NOMO-1 (cell line): Measurements from ENCODE around the gene TIPIN.
A peak's percentile ranks its signal among the peaks of the same experiment; 100 is the strongest.
"Not testable (repeated sequence)": the region's sequence is repeated elsewhere in the genome, so short reads cannot be mapped to it uniquely, and the experiment has no call there.

ENCODE experiments used
- DNase-seq, 2 experiments: peaks; one replicate each; lab custom pipeline; 2025; ENCODE audit not compliant: unreplicated experiment in 2 of 2; lab: John Stamatoyannopoulos, UW

The TIPIN gene

DNA sequence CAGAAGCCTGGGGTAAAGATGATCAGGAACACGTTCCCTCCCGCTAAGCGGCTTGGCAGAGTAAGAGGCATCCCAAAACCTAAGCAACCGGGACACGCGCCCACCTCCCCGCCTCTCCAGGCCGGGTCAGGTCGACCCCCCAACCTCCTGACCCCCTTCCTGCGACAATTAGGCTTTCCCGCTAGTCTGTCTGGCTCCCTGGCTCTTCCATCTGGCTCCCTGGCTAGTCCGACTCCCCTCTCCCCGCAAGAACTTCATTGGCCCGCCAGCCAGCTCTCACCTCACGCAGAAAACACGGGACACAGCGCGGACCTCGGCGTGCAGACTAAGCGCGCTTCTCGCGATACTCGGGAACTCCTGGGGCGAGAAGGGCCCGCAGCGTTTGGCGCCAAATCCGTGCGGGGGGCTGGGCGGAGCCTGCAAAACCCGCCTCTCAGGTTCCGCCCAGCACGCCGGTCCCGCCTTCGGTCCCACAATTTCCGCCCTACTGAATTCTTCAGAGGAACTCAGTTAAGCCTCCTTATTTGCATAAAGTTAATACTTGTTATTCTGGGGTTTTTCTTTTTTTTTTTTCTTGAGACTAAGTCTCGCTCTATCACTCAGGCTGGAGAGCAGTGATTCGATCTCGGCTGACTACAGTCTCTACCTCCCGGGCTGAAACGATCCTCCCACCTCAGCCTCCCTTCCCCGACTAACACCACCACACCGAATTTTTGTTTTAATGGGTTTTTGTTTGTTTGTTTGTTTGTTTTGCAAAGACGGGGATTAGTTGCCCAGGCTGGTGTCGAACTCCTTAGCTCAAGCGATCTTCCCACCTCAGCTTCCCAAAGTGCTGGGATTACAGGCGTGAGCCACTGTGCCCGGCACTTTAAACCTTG is at the start of gene TIPIN:
TIPIN (minus strand) TSS at position 327 of the 878 bp plus-strand sequence. CDS start 3,738 bp downstream, outside the sequence.
- peak; percentile 93 to 98 for DNase-seq

DNA sequence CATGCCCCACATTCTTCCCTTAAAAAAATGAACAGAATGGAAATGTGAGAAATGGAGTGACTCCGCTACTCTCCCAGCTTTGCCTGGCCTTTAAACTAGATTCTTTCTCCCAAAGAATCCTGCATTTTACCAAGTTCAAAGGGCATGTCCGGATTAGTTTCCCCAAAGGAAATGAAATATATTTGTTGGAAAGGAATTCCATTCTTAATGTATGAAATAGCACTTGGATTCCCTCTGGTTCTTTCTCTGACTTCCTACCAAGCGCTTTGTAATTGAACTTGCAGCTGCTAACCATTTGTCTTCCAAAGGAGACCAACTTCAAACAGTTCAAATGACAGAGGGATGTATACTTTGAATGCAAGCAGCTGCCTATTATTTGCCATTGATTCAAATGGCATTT is 49.1 kb upstream of the TIPIN start:
- no peak for DNase-seq

DNA sequence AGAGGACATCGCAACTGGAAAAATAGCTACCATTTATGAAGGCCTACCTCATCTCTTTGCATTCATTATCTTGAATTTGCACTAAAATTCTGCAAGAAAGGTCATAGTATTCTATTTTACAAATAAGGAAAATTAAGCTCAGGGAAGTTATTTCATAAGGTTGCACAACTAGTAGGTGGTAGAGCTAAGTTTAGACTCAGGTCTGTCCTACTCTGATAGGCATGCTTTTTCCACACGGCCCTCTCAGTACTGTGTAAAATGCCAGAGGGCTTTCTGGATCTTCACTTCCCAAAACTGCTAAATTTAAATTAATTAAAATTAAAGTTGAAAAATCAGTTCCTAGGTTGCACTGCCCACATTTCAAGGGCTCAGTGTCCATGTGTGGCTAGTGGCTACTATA is 48.5 kb upstream of the TIPIN start:
- DNase-seq = no peak

GRCh38 chr15:66404532-66404931 is 48.0 kb upstream of the TIPIN start:
- DNase-seq = no peak

DNA sequence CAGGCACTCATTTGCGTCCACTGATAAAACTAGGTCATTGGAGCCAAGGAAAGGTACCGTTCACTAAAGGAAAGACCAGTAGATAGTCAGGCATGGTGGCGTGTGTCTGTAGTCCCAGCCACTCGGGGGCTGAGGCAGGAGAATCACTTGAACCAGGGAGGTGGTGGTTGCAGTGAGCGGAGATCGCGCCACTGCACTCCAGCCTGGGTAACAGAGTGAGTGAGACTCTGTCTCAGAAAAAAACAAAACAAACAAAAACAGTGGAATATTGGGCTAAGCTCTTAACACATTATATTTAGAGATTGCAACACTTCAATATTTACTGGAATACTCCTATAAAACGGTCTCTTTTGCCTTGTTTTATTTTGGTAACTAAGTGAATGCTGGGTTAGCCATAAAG is 47.6 kb upstream of the TIPIN start:
- DNase-seq = no peak

GRCh38 chr15:66403323-66403722 is 46.8 kb upstream of the TIPIN start:
- DNase-seq = no peak

DNA sequence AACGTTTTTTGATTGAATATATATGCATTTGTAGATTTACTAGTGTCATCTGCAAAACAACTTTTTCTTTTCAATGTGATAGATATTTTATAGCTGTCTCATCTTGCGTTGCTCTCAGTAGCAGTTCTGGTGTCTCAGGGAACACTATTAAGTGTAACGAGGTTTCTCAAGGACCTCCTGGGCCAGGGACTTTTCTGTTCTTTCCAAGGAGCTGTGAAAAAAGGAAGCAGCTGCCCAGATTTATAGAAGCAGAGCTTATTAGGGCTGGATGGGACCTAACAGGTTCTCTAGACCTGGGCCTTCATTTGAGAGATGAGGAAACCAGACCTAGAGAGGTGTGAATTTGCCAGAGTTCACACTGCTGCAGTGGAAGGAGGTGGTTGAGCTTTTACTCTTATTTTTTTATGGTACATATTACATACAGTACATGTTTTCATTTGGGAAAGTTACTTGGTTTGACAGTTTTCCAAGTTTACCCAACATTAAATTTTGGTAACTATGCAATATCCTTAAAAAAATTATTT is 46.3 kb upstream of the TIPIN start:
- DNase-seq = no peak

- DNase-seq = no peak
Observed at GRCh38 chr15:66401130-66402021, 44.9 kb upstream of the TIPIN start.

GRCh38 chr15:66400351-66400774 is 43.9 kb upstream of the TIPIN start:
- no peak for DNase-seq

DNA sequence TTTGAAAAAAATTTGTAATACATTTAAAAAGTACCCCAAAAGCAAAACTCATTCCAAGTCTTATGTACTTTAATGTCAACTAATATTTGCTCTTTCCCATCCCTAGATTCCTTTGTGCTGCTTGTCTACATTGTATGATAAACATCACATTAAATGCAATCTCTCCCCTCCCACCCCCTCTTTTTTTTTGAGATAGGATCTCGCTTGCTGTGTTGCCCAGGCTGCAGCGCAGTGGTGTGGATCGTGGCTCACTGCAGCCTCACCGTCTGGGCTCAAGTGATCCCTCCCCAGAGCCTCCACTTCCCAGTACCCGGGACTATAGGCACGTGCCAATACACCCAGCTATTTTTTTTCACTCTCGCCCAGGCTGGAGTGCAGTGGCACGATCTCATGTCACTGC is 42.8 kb upstream of the TIPIN start:
- DNase-seq = no peak

- DNase-seq = no peak
Observed at GRCh38 chr15:66394915-66395314, 38.4 kb upstream of the TIPIN start.

DNA sequence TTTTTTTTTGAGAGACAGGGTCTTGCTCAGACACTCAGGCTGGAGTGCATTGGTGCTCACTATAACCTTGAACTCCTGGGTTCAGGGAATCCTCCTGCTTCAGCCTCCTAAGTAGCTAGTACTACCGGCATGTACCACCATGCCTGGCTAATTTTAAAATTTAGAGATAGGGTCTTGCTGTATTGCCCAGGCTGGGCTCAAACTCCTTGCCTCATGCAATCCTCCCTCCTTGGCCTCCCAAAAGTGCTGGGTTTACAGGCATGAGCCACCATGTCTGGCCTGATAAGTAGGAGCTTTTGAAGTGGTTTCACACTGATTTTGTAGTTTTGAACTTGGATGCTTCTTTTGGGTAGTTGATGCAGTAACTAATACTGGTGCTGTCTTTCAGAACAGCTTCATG is 38.0 kb upstream of the TIPIN start:
- DNase-seq = no peak

DNA sequence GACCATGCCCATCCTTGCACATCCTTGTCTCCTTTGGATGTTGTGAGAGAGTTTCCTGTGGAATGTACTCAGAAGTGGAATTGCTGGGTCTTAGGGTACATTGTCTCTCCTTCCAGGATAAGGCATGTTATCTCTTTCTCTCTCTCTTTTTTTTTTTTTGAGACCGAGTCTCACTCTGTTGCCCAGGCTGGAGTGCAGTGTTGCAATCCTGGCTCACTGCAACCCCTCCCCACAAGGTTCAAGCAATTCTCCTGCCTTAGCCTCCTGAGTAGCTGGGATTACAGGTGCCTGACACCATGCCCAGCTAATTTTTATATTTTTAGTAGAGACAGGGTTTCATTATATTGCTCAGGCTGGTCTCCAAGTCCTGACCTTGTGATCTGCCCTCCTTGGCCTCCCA is 36.6 kb upstream of the TIPIN start:
- DNase-seq = not testable (repeated sequence)

GRCh38 chr15:66390678-66391077 is 34.2 kb upstream of the TIPIN start:
- peak; percentile 84 to 91 for DNase-seq

- peak in 1 of 2 experiments; percentile 35 for DNase-seq
Observed at GRCh38 chr15:66389859-66390381, 33.4 kb upstream of the TIPIN start.

DNA sequence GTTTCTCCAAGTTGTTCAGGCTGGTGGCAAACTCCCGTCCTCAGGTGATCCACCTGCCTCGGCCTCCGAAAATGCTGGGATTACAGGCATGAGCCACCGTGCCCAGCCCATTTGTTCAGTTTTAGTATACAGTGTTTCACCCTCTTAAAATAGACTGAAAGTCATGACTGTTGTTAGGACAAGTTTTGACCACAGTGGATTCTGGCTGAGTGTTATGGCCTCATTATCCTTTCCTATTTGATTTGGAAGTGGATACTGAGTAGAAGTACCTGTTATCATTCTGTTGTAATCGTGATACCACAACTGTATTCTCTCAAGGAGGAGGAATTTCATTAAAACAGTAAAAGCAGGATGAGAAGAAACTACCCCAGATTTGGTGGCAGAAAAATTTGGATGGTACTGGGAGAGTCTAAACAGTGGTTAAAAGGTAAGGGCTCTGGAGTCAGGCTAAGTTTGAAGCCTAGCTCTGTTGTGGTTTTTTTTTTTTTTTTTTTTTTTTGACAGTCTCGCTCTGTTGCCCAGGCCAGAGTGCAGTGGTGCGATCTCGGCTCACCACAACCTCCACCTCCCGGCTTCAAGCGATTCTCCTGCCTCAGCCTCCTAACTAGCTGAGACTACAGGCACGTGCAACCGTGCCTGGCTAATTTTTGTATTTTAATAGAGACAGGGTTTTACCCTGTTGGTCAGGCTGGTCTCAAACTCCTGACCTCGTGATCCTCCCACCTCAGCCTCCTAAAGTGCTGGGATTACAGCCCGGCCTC is 32.8 kb upstream of the TIPIN start:
- no peak for DNase-seq

GRCh38 chr15:66388576-66388975 is 32.1 kb upstream of the TIPIN start:
- DNase-seq = no peak

DNA sequence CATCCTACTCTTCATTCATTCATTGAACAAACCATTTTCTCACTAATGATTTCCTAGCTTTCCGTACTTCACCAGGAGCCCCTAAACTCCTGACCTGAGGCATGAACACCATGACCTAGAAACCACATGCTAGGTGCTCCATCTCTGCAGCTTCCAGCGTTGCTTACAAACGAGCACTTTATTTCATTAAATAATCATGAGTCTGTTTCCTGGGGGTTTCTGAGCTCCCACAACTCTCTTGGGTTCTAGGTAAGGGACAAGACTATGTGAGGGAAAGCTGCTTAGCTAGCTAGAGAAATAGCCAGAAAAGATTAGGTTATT is 31.5 kb upstream of the TIPIN start:
- no peak for DNase-seq

GRCh38 chr15:66387163-66388042 is 30.9 kb upstream of the TIPIN start:
- DNase-seq = peak in 1 of 2 experiments; percentile 26
